Heart right ventricle (tissue), 16 donors: ENCODE measurements around the gene CD209. TPM values are rescaled to one million over a fixed set of nuclear protein-coding genes. Genes with fewer than 3 reads are reported as not detected.

ENCODE experiments used
- ATAC-seq, 8 donors: fragments of 200-7000 bp; cut with Tn5 transposase; one replicate each; pipeline ENCODE4 v1.9.1; 2020; ENCODE audit warnings: mild to moderate bottlenecking in 8 of 8, moderate library complexity in 8 of 8, moderate number of reproducible peaks in 1 of 8
- DNase-seq, 2 donors: peaks; one replicate each; pipeline ENCODE4 v3.0.0-alpha.2; 2020
- H3K27ac ChIP-seq, 10 donors: fragments of 200-600 bp; sonication (generic) in 2 of 10; one replicate each; pipeline versions ENCODE4 v1.5.0 to v1.8.0; 2020 to 2022; ENCODE audit warnings: mild to moderate bottlenecking in 3 of 10
- H3K27me3 ChIP-seq, 7 donors: fragments of 200-600 bp; one replicate each; pipeline ENCODE4 v1.8.0; 2021 to 2022; ENCODE audit warnings: mild to moderate bottlenecking in 2 of 7
- H3K36me3 ChIP-seq, 9 donors: fragments of 200-600 bp; sonication (generic) in 1 of 9; one replicate each; pipeline versions ENCODE4 v1.5.0 to v1.8.0; 2020 to 2022; ENCODE audit warnings: mild to moderate bottlenecking in 2 of 9
- H3K4me1 ChIP-seq, 9 donors: fragments of 200-600 bp; sonication (generic) in 1 of 9; one replicate each; pipeline versions ENCODE4 v1.5.0 to v1.8.0; 2020 to 2022; ENCODE audit warnings: mild to moderate bottlenecking in 4 of 9
- H3K4me3 ChIP-seq, 10 donors: fragments of 200-600 bp; sonication (generic) in 2 of 10; one replicate each; pipeline versions ENCODE4 v1.5.0 to v1.8.0; 2020 to 2022; ENCODE audit warnings: mild to moderate bottlenecking in 7 of 10, moderate library complexity in 2 of 10
- H3K9me3 ChIP-seq, 11 donors: fragments of 200-600 bp in 10 of 11; sonication (generic) in 2 of 11; one replicate each; pipeline versions ENCODE4 v1.5.0 to v1.8.0; 2013 to 2022; ENCODE audit warnings: mild to moderate bottlenecking in 2 of 11, control low read depth in 1 of 11, moderate library complexity in 1 of 11
- CTCF ChIP-seq, 9 donors: fragments of 200-600 bp; sonication (generic) in 2 of 9; IDR thresholded peaks; one replicate each; pipeline versions ENCODE4 v1.5.0 to v1.8.0; 2021 to 2022; ENCODE audit warnings: antibody characterized with exemption in 9 of 9, mild to moderate bottlenecking in 5 of 9, moderate library complexity in 1 of 9
- WGBS, 2 donors: extraction: QIAGEN DNeasy Blood & Tissue Kit; methylation state at CpG; one replicate each; pipeline ENCODE4 v1.1.7; 2013; ENCODE audit warnings: inconsistent platforms in 1 of 2; 5-methylcytosine and 5-hydroxymethylcytosine counted together
- intact Hi-C, 10 donors: fragments of 100-400 bp; cut with DNase I; formaldehyde crosslinking; loops; one replicate each; pipeline versions ENCODE4 v1.11.1 to v1.14.2; 2022
- polyA plus RNA-seq, 2 donors: library from polyadenylated mRNA; stranded (reverse); fragments of 200-250 nt; gene quantifications; one replicate each; pipeline ENCODE4 v1.2.3, GENCODE V29; 2013
- total RNA-seq, 10 donors: library from RNA; stranded (reverse); fragmentation: NEBNext Ultra II Directional in 3 of 10; extraction: Animal tissue kit (Norgen Biotek cat#: 25700) in 3 of 10; gene quantifications; one replicate each; pipeline versions ENCODE4 v1.2.1 to v1.2.4, GENCODE V29; 2021 to 2023
- donor health status: Arrhythmogenic right ventricular cardiomyopathy.
- donor health status: ischemic (EF 13 %, LVEDD 7.1; RV severe dilation, severe dysfunction).
- donor health status: healthy with polysubstance abuse.
- donor health status: DM: no; HTN: yes; CAD: no.
- donor health status: DM: no; HTN: no; CAD: no.
- donor health status: ischemic (EF 25% LVEDD 6.9; RV normal size, moderate dysfunction).
- donor health status: ischemic (EF 25% LVEDD 5.7; RV mildly dilated, moderate dysfunction).
- donor health status: healthy.
- donor health status: DM: yes; HTN: yes; CAD: no.
- donor health status: Ischemic cardiomyopathy.
- donor health status: ischemic (EF 35%, LVEDD 5.7; RV mildly dilated, moderate dysfunction).
- donor health status: nonischemic (EF 11% LVEDD 7.7; RV severe dilation, severe dysfunction).
- donor health status: DM: yes; HTN: yes; CAD: no.
- donor health status: PGD.
- donor health status: ischemic (EF 29% LVEDD 5.4; RV normal size, mild dysfunction).
- donor health status: nonischemic (EF 23%, LVEDD 6.1; RV moderate dilation, normal function).

Gene CD209
- total and polyA plus RNA-seq, 12 donors = 0.54 to 29.6 (median 3.8) TPM

GRCh38 chr19:7716762-7717161 lies 30.6 kb downstream of the CD209 start:
- intact Hi-C loops = no loop called here
- ATAC-seq (no peak), DNase-seq (no peak)
- no peak for TF ChIP-seq CTCF (IDR thresholded peaks at IDR 0.05)
- Histone ChIP-seq H3K4me3 (no peak overlapping the region), H3K9me3 (peaks cover 0 to 12% (median 0%) of the 10 kb centered on the region in 11 donors), H3K27me3 (peaks cover 0 to 24% (median 11%) of the 10 kb centered on the region in 7 donors), H3K36me3 (no peaks in the 10 kb centered on the region), H3K27ac (no peak overlapping the region), H3K4me1 (peaks cover 0 to 7% (median 0%) of the 10 kb centered on the region in 9 donors)
- WGBS, 2 donors = 75 to 77% methylated on average over 1 of the region's 1 CpG

GRCh38 chr19:7715671-7716070 lies 31.7 kb downstream of the CD209 start:
- intact Hi-C loops = no loop called here
- Histone ChIP-seq H3K27ac (no peak overlapping the region), H3K27me3 (peaks cover 0 to 24% (median 11%) of the 10 kb centered on the region in 7 donors), H3K9me3 (peaks cover 0 to 12% (median 0%) of the 10 kb centered on the region in 11 donors), H3K4me3 (no peak overlapping the region), H3K4me1 (peaks cover 0 to 7% (median 0%) of the 10 kb centered on the region in 9 donors), H3K36me3 (no peaks in the 10 kb centered on the region)
- DNase-seq (no peak), ATAC-seq (no peak)
- WGBS, 2 donors = 79 to 84% methylated on average over 1 of the region's 1 CpG
- no peak for TF ChIP-seq CTCF (IDR thresholded peaks at IDR 0.05)

- H3K4me1 ChIP-seq = peaks cover 0 to 33% (median 0%) of the 10 kb centered on the region in 9 donors
- no peak for TF ChIP-seq CTCF (IDR thresholded peaks at IDR 0.05)
- ATAC-seq = no peak
- DNase-seq = no peak
- H3K9me3 ChIP-seq = no peaks in the 10 kb centered on the region
- 77 to 83% methylated on average over 5 of the region's 5 CpGs for WGBS, 2 donors
- no peaks in the 10 kb centered on the region for H3K36me3 ChIP-seq
- no peaks in the 10 kb centered on the region for H3K27me3 ChIP-seq
- intact Hi-C loops = no loop called here
- H3K27ac ChIP-seq = no peak overlapping the region
- H3K4me3 ChIP-seq = no peak overlapping the region
Observed at GRCh38 chr19:7710616-7711015, 36.7 kb downstream of the CD209 start.

GRCh38 chr19:7709932-7710460 lies 37.3 kb downstream of the CD209 start:
- Histone ChIP-seq H3K36me3 (no peaks in the 10 kb centered on the region), H3K4me1 (peaks cover 0 to 33% (median 0%) of the 10 kb centered on the region in 9 donors), H3K9me3 (no peaks in the 10 kb centered on the region), H3K27ac (no peak overlapping the region), H3K4me3 (no peak overlapping the region), H3K27me3 (no peaks in the 10 kb centered on the region)
- TF ChIP-seq CTCF (IDR thresholded peaks at IDR 0.05) = no peak
- 67 to 76% methylated on average over 10 of the region's 10 CpGs for WGBS, 2 donors
- no peak for ATAC-seq
- intact Hi-C loops = no loop called here
- no peak for DNase-seq
